HG03571 (cell line): Measurements from ENCODE around the gene GPR150.
A peak's percentile ranks its signal among the peaks of the same experiment; 100 is the strongest.

Experiments used
- ATAC-seq: cut with Tn5 transposase; IDR thresholded peaks from one replicate; pipeline ENCODE4 v1.9.1; 2021; ENCODE audit not compliant: unreplicated experiment

The GPR150 gene

GRCh38 chr5:95620030-95620869 lies at the start of gene GPR150:
Gene GPR150 (plus strand): TSS chr5:95620087. CDS start chr5:95620276, 189 bp downstream.
- peak; percentile 67 for ATAC-seq

GRCh38 chr5:95572016-95572415 lies 47.9 kb upstream of the GPR150 start:
- no peak for ATAC-seq

- no peak for ATAC-seq
Measured at GRCh38 chr5:95581576-95581975, 38.3 kb upstream of the GPR150 start.

GRCh38 chr5:95583992-95584391 lies 35.9 kb upstream of the GPR150 start:
- no peak for ATAC-seq

- no peak for ATAC-seq
Measured at GRCh38 chr5:95590880-95591279, 29.0 kb upstream of the GPR150 start.

- peak; percentile 49 for ATAC-seq
Measured at GRCh38 chr5:95591490-95591901, 28.4 kb upstream of the GPR150 start.

GRCh38 chr5:95595289-95595931 lies 24.5 kb upstream of the GPR150 start:
- no peak for ATAC-seq

- ATAC-seq: no peak
Measured at GRCh38 chr5:95599252-95599651, 20.6 kb upstream of the GPR150 start.

- ATAC-seq: no peak
Measured at GRCh38 chr5:95600557-95600956, 19.3 kb upstream of the GPR150 start.

- ATAC-seq: no peak
Measured at GRCh38 chr5:95605786-95606185, 14.1 kb upstream of the GPR150 start.

GRCh38 chr5:95606419-95606818 lies 13.5 kb upstream of the GPR150 start:
- ATAC-seq: no peak

- no peak for ATAC-seq
Measured at GRCh38 chr5:95609711-95610110, 10.2 kb upstream of the GPR150 start.

- ATAC-seq: no peak
Measured at GRCh38 chr5:95610546-95610945, 9.3 kb upstream of the GPR150 start.

- no peak for ATAC-seq
Measured at GRCh38 chr5:95611396-95611795, 8.5 kb upstream of the GPR150 start.

- no peak for ATAC-seq
Measured at GRCh38 chr5:95613514-95613913, 6.4 kb upstream of the GPR150 start.

GRCh38 chr5:95615164-95615467 lies 4.8 kb upstream of the GPR150 start:
- peak; percentile 43 for ATAC-seq

GRCh38 chr5:95617057-95617456 lies 2.8 kb upstream of the GPR150 start:
- no peak for ATAC-seq

GRCh38 chr5:95619096-95619495 lies 791 bp upstream of the GPR150 start:
- ATAC-seq: no peak

GRCh38 chr5:95619514-95620029 lies 315 bp upstream of the GPR150 start:
- no peak for ATAC-seq

- ATAC-seq: peak; percentile 49
Measured at GRCh38 chr5:95620870-95621838, 1.3 kb downstream of the GPR150 start.
